H9 (cell line): ENCODE data around the gene LRRC14B. TPM values are rescaled to one million over a fixed set of nuclear protein-coding genes. Genes with fewer than 3 reads are reported as not detected.

Experiments
- DNase-seq: peaks from one replicate; pipeline ENCODE4 v3.0.0-alpha.2; 2017
- H2AFZ ChIP-seq: one replicate; pipeline ENCODE4 v1.6.1; 2013; ENCODE audit warnings: mild to moderate bottlenecking, low read length, control low read depth, moderate library complexity
- H2AK5ac ChIP-seq: 2 replicates; pipeline ENCODE4 v1.6.1; 2013; ENCODE audit warnings: low read length, control low read depth, mixed read lengths; ENCODE audit not compliant: insufficient read length
- H2BK120ac ChIP-seq: one replicate; pipeline ENCODE4 v1.6.1; 2013; ENCODE audit warnings: low read depth, mild to moderate bottlenecking, low read length, control low read depth, inconsistent platforms; ENCODE audit not compliant: poor library complexity, severe bottlenecking
- H2BK12ac ChIP-seq: 2 replicates; pipeline ENCODE4 v1.6.1; 2013; ENCODE audit warnings: low read length, control low read depth, mixed read lengths, low read depth; ENCODE audit not compliant: insufficient read length
- H2BK15ac ChIP-seq: 2 replicates; pipeline ENCODE4 v1.6.1; 2013; ENCODE audit warnings: low read depth, low read length, control low read depth
- H2BK20ac ChIP-seq: one replicate; pipeline ENCODE4 v1.6.1; 2013; ENCODE audit warnings: low read depth, mild to moderate bottlenecking, low read length, control low read depth, inconsistent platforms; ENCODE audit not compliant: poor library complexity, severe bottlenecking
- H2BK5ac ChIP-seq: 2 replicates; pipeline ENCODE4 v1.6.1; 2013; ENCODE audit warnings: low read length, control low read depth, mixed read lengths; ENCODE audit not compliant: insufficient read length
- H3K14ac ChIP-seq: 2 replicates; pipeline ENCODE4 v1.6.1; 2013; ENCODE audit warnings: low read length, control low read depth; ENCODE audit not compliant: insufficient read depth
- H3K18ac ChIP-seq: 2 replicates; pipeline ENCODE4 v1.6.1; 2013; ENCODE audit warnings: low read depth, mild to moderate bottlenecking, mixed read lengths, low read length, control low read depth; ENCODE audit not compliant: insufficient read length
- H3K23ac ChIP-seq: 2 replicates; pipeline ENCODE4 v1.6.1; 2013; ENCODE audit warnings: low read length, control low read depth, mixed read lengths, low read depth; ENCODE audit not compliant: insufficient read length
- H3K23me2 ChIP-seq: 2 replicates; pipeline ENCODE4 v1.6.1; 2013; ENCODE audit warnings: low read depth, mild to moderate bottlenecking, mixed read lengths, low read length, control low read depth; ENCODE audit not compliant: insufficient read length, poor library complexity, severe bottlenecking
- H3K27ac ChIP-seq: 2 replicates; pipeline ENCODE4 v1.5.1; 2013; ENCODE audit warnings: low read length, control low read depth, mixed read lengths, low read depth; ENCODE audit not compliant: insufficient read length
- H3K27me3 ChIP-seq: 2 replicates; pipeline ENCODE4 v1.6.1; 2013; ENCODE audit warnings: low read length, control low read depth, inconsistent platforms; ENCODE audit not compliant: insufficient read depth
- H3K4ac ChIP-seq: 2 replicates; pipeline ENCODE4 v1.6.1; 2013; ENCODE audit warnings: low read depth, mild to moderate bottlenecking, control low read depth, inconsistent platforms, low read length, moderate library complexity
- H3K4me1 ChIP-seq: 2 replicates; pipeline ENCODE4 v1.6.1; 2013; ENCODE audit warnings: low read length, control low read depth, inconsistent platforms; ENCODE audit not compliant: insufficient read depth
- H3K4me2 ChIP-seq: 2 replicates; pipeline ENCODE4 v1.6.1; 2013; ENCODE audit warnings: low read length, control low read depth, mixed read lengths; ENCODE audit not compliant: insufficient read length, insufficient read depth
- H3K56ac ChIP-seq: 2 replicates; pipeline ENCODE4 v1.6.1; 2013; ENCODE audit warnings: low read depth, mild to moderate bottlenecking, mixed read lengths, low read length, control low read depth; ENCODE audit not compliant: insufficient read length
- H3K79me1 ChIP-seq: 2 replicates; pipeline ENCODE4 v1.6.1; 2013; ENCODE audit warnings: low read depth, mild to moderate bottlenecking, moderate library complexity, low read length, control low read depth, inconsistent platforms; ENCODE audit not compliant: insufficient read depth, poor library complexity, severe bottlenecking
- H3K79me2 ChIP-seq: 2 replicates; pipeline ENCODE4 v1.6.1; 2013; ENCODE audit warnings: low read length, control low read depth, inconsistent platforms; ENCODE audit not compliant: insufficient read depth
- H3K9ac ChIP-seq: 2 replicates; pipeline ENCODE4 v1.6.1; 2013; ENCODE audit warnings: low read length, control low read depth, mixed read lengths; ENCODE audit not compliant: insufficient read length; ENCODE audit errors: extremely low read depth
- H3K9me3 ChIP-seq: one replicate; pipeline ENCODE4 v1.6.1; 2013; ENCODE audit warnings: low read depth, low read length, inconsistent platforms; ENCODE audit not compliant: control insufficient read depth
- H3T11ph ChIP-seq: one replicate; pipeline ENCODE4 v1.6.1; 2013; ENCODE audit warnings: mild to moderate bottlenecking, low read length, control low read depth, inconsistent platforms
- H4K20me1 ChIP-seq: one replicate; pipeline ENCODE4 v1.6.1; 2013; ENCODE audit not compliant: control insufficient read depth, insufficient read length, insufficient read depth
- H4K5ac ChIP-seq: 2 replicates; pipeline ENCODE4 v1.6.1; 2013; ENCODE audit warnings: low read depth, mild to moderate bottlenecking, mixed read lengths, low read length, control low read depth; ENCODE audit not compliant: insufficient read length
- H4K8ac ChIP-seq: replicated peaks from 2 replicates; pipeline ENCODE4 v1.6.1; 2013; ENCODE audit warnings: low read length, control low read depth, mixed read lengths, low read depth; ENCODE audit not compliant: insufficient read length
- H4K91ac ChIP-seq: 2 replicates; pipeline ENCODE4 v1.6.1; 2013; ENCODE audit warnings: low read depth, mild to moderate bottlenecking, moderate library complexity, mixed read lengths, low read length, control low read depth; ENCODE audit not compliant: insufficient read length
- H3K27ac Mint-ChIP-seq, 3 experiments: 2 replicates in 2 of 3; 3 replicates in 1 of 3; pipeline ENCODE4 v1.8.0; 2020 to 2021; ENCODE audit warnings: mixed read lengths in 3 of 3, mild to moderate bottlenecking in 1 of 3, moderate library complexity in 1 of 3
- H3K27me3 Mint-ChIP-seq: 2 replicates; pipeline ENCODE4 v1.8.0; 2021; ENCODE audit warnings: low read depth, mild to moderate bottlenecking, moderate library complexity, mixed read lengths
- H3K36me3 Mint-ChIP-seq, 3 experiments: 2 replicates in 2 of 3; 3 replicates in 1 of 3; pipeline ENCODE4 v1.8.0; 2020 to 2021; ENCODE audit warnings: low read depth in 3 of 3, mixed read lengths in 3 of 3; ENCODE audit not compliant: insufficient read depth in 1 of 3
- H3K4me1 Mint-ChIP-seq, 2 experiments: 2 replicates each; pipeline ENCODE4 v1.8.0; 2020; ENCODE audit warnings: mixed read lengths in 2 of 2
- H3K4me3 Mint-ChIP-seq, 2 experiments: 2 replicates in 1 of 2; 3 replicates in 1 of 2; pipeline ENCODE4 v1.8.0; 2020 to 2021; ENCODE audit warnings: mild to moderate bottlenecking in 2 of 2, mixed read lengths in 2 of 2, moderate library complexity in 1 of 2
- H3K9me3 Mint-ChIP-seq, 2 experiments: 2 replicates in 1 of 2; 3 replicates in 1 of 2; pipeline ENCODE4 v1.8.0; 2020; ENCODE audit warnings: mild to moderate bottlenecking in 2 of 2, mixed read lengths in 2 of 2, moderate library complexity in 1 of 2
- WGBS: extraction: QIAGEN DNeasy Blood & Tissue Kit; methylation state at CpG from one replicate; pipeline ENCODE4 v1.1.7; 2013; ENCODE audit warnings: missing lambda C conversion rate, low lambda C conversion rate, mixed read lengths; ENCODE audit not compliant: insufficient read length; ENCODE audit errors: extremely low coverage; 5-methylcytosine and 5-hydroxymethylcytosine counted together
- total RNA-seq: library from RNA; stranded (reverse); gene quantifications from 2 replicates; pipeline ENCODE4 v1.2.1, GENCODE V29; 2021
- TF ChIP-seq, protein P1 (sequence below): fragments of 200-600 bp; sonication (generic); conservative IDR thresholded peaks from 3 replicates; pipeline ENCODE4 v1.8.0; 2021; ENCODE audit warnings: antibody characterized with exemption, mild to moderate bottlenecking

The LRRC14B gene
- total RNA-seq, 1 experiment from 2014 or later: not detected

DNA sequence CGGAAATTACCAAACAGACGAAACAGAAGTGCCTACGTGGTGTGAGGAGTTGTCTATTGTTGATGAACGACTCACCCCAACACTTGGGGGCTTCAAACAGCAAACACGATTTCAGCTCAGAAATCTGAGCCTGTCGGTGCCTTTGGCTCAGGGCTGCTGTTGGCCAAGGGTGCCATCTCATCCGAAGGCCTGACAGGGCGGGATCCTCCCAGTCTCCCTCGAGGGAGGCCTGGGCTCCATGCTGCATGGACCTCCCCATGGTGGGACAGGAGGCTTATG lies 1.3 kb downstream of the LRRC14B start:
- Histone ChIP-seq H3K9ac (no peak overlapping the region), H4K91ac (no peak overlapping the region), H2BK120ac (no peak overlapping the region), H4K8ac (no peak overlapping the region), H3K18ac (no peak overlapping the region), H3K4me1 (0 out of 2 replicates have a peak, but pooled peaks cover 3% of the 10 kb centered on the region), H3K23me2 (no peaks in the 10 kb centered on the region), H3K27me3 (no peaks in the 10 kb centered on the region), H3K79me2 (no peaks in the 10 kb centered on the region), H2BK15ac (no peak overlapping the region), H3K27ac (no peak overlapping the region), H3K14ac (no peak overlapping the region), H2AFZ (no peak overlapping the region), H3K9me3 (no peaks in the 10 kb centered on the region), H3K23ac (no peak overlapping the region), H3K56ac (no peak overlapping the region), H2BK12ac (no peak overlapping the region), H2BK20ac (no peak overlapping the region), H4K20me1 (no peaks in the 10 kb centered on the region), H3K4me2 (no peak overlapping the region), H4K5ac (no peak overlapping the region), H3T11ph (no peak overlapping the region), H2BK5ac (no peak overlapping the region), H3K79me1 (no peaks in the 10 kb centered on the region), H3K4ac (no peak overlapping the region), H2AK5ac (no peak overlapping the region)
- no peak for DNase-seq
- Mint-ChIP-seq H3K4me1 (peaks cover 9 to 13% of the 10 kb centered on the region in 2 experiments), H3K27me3 (peaks cover 9% of the 10 kb centered on the region), H3K9me3 (no peaks in the 10 kb centered on the region), H3K27ac (no peak overlapping the region), H3K36me3 (no peaks in the 10 kb centered on the region), H3K4me3 (no peak overlapping the region)
- TF ChIP-seq, protein P1, sequence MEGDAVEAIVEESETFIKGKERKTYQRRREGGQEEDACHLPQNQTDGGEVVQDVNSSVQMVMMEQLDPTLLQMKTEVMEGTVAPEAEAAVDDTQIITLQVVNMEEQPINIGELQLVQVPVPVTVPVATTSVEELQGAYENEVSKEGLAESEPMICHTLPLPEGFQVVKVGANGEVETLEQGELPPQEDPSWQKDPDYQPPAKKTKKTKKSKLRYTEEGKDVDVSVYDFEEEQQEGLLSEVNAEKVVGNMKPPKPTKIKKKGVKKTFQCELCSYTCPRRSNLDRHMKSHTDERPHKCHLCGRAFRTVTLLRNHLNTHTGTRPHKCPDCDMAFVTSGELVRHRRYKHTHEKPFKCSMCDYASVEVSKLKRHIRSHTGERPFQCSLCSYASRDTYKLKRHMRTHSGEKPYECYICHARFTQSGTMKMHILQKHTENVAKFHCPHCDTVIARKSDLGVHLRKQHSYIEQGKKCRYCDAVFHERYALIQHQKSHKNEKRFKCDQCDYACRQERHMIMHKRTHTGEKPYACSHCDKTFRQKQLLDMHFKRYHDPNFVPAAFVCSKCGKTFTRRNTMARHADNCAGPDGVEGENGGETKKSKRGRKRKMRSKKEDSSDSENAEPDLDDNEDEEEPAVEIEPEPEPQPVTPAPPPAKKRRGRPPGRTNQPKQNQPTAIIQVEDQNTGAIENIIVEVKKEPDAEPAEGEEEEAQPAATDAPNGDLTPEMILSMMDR: no peak
- no CpG with 5 or more reads among the region's 9 CpGs for WGBS
